Renal pelvis (tissue), 4 donors: ENCODE results near the gene RASGRF1. TPM values are rescaled to one million over a fixed set of nuclear protein-coding genes. Genes with fewer than 3 reads are reported as not detected.
A peak's percentile ranks its signal among the peaks of the same experiment; 100 is the strongest.
"Not testable (repeated sequence)": the region's sequence is repeated elsewhere in the genome, so short reads cannot be mapped to it uniquely, and the experiment has no call there.

Experiments used
- DNase-seq: peaks from one replicate; pipeline ENCODE4 v3.0.0-alpha.2; 2013
- polyA plus RNA-seq, 3 donors: library from polyadenylated mRNA; unstranded; fragments of 120-200 nt; gene quantifications; one replicate each; pipeline ENCODE4 v1.2.1, GENCODE V29; 2013; ENCODE audit not compliant: insufficient read length in 3 of 3

RASGRF1 gene
- polyA plus RNA-seq, 3 donors: 0.40 to 0.51 (median 0.41) TPM

GRCh38 chr15:79008659-79009058 lies 81.9 kb downstream of the RASGRF1 start:
- peak; percentile 30 for DNase-seq

GRCh38 chr15:79007066-79007465 lies 83.5 kb downstream of the RASGRF1 start:
- peak; percentile 24 for DNase-seq

GRCh38 chr15:79006071-79006470 lies 84.5 kb downstream of the RASGRF1 start:
- no peak for DNase-seq

- DNase-seq: no peak
Observed at GRCh38 chr15:79004336-79004735, 86.2 kb downstream of the RASGRF1 start.

GRCh38 chr15:79003896-79004295 lies 86.7 kb downstream of the RASGRF1 start:
- DNase-seq: no peak

- no peak for DNase-seq
Observed at GRCh38 chr15:79003301-79003700, 87.3 kb downstream of the RASGRF1 start.

- DNase-seq: no peak
Observed at GRCh38 chr15:79002581-79002980, 88.0 kb downstream of the RASGRF1 start.

- no peak for DNase-seq
Observed at GRCh38 chr15:78999636-79000035, 90.9 kb downstream of the RASGRF1 start.

GRCh38 chr15:78998526-78998925 lies 92.1 kb downstream of the RASGRF1 start:
- no peak for DNase-seq

- no peak for DNase-seq
Observed at GRCh38 chr15:78997981-78998499, 92.5 kb downstream of the RASGRF1 start.

- DNase-seq: no peak
Observed at GRCh38 chr15:78996894-78997275, 93.7 kb downstream of the RASGRF1 start.

- no peak for DNase-seq
Observed at GRCh38 chr15:78995921-78996893, 94.4 kb downstream of the RASGRF1 start.

GRCh38 chr15:78995161-78995560 lies 95.4 kb downstream of the RASGRF1 start:
- DNase-seq: not testable (repeated sequence)

GRCh38 chr15:78993931-78994530 lies 96.5 kb downstream of the RASGRF1 start:
- no peak for DNase-seq

GRCh38 chr15:78993257-78993930 lies 97.2 kb downstream of the RASGRF1 start:
- DNase-seq: no peak

- no peak for DNase-seq
Observed at GRCh38 chr15:78992416-78993256, 97.9 kb downstream of the RASGRF1 start.

GRCh38 chr15:78991879-78992278 lies 98.7 kb downstream of the RASGRF1 start:
- DNase-seq: no peak

GRCh38 chr15:78991476-78991875 lies 99.1 kb downstream of the RASGRF1 start:
- no peak for DNase-seq

- no peak for DNase-seq
Observed at GRCh38 chr15:78990278-78990677, 100.3 kb downstream of the RASGRF1 start.

- no peak for DNase-seq
Observed at GRCh38 chr15:78989701-78990240, 100.8 kb downstream of the RASGRF1 start.

- peak; percentile 66 for DNase-seq
Observed at GRCh38 chr15:78988361-78988911, 102.1 kb downstream of the RASGRF1 start.
